IPS-20b (cell line): ENCODE data around the gene PCYOX1L.

ENCODE experiments used
- H3K27ac ChIP-seq: one replicate; pipeline ENCODE4 v1.5.1; 2013; ENCODE audit warnings: low read length
- H3K27me3 ChIP-seq: 2 replicates; pipeline ENCODE4 v1.6.1; 2013; ENCODE audit warnings: mild to moderate bottlenecking, low read length, inconsistent platforms; ENCODE audit not compliant: insufficient read depth
- H3K36me3 ChIP-seq: 2 replicates; pipeline ENCODE4 v1.6.1; 2013; ENCODE audit warnings: low read depth, mild to moderate bottlenecking, inconsistent platforms, low read length, moderate library complexity; ENCODE audit not compliant: insufficient read depth
- H3K4me1 ChIP-seq: 2 replicates; pipeline ENCODE4 v1.6.1; 2013; ENCODE audit warnings: mild to moderate bottlenecking, control low read depth, inconsistent platforms, low read length, moderate library complexity; ENCODE audit not compliant: insufficient read depth
- H3K4me3 ChIP-seq: 2 replicates; pipeline ENCODE4 v1.5.1; 2013; ENCODE audit warnings: mild to moderate bottlenecking, low read length, inconsistent platforms
- H3K9ac ChIP-seq: 2 replicates; pipeline ENCODE4 v1.6.1; 2013; ENCODE audit warnings: low read depth, mild to moderate bottlenecking, inconsistent platforms, low read length, moderate library complexity
- H3K9me3 ChIP-seq: 2 replicates; pipeline ENCODE4 v1.6.1; 2013; ENCODE audit warnings: mild to moderate bottlenecking, low read depth, low read length, inconsistent platforms; ENCODE audit not compliant: insufficient read depth

The PCYOX1L gene

GRCh38 chr5:149372076-149372795, 14.4 kb downstream of the PCYOX1L start:
- Histone ChIP-seq H3K27ac (no peak overlapping the region), H3K36me3 (0 out of 2 replicates have a peak, but pooled peaks cover 3% of the 10 kb centered on the region), H3K9me3 (no peaks in the 10 kb centered on the region), H3K4me1 (no peaks in the 10 kb centered on the region), H3K27me3 (no peaks in the 10 kb centered on the region), H3K4me3 (no peak overlapping the region), H3K9ac (no peak overlapping the region)

DNA sequence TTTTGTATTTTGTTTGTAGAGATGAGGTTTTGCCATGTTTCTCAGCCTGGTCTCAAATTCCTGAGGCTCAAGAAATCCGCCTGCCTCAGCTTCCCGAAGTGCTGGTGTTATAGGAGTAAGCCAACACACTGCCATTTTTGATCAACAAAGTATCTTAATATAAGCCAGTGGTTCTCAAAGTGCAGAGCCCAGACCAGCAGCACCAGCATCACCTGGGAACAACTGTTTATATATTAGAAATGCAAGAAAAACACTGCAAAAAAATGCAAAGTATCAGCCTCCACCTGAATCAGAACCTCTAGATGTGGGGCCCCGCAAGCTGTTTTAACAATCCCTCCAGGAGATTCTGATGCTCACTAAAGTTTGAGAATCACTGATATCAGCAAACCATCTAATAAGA, 15.1 kb downstream of the PCYOX1L start:
- no peak overlapping the region for H3K4me3 ChIP-seq
- no peaks in the 10 kb centered on the region for H3K4me1 ChIP-seq
- no peak overlapping the region for H3K27ac ChIP-seq
- H3K36me3 ChIP-seq, result 0 out of 2 replicates have a peak, but pooled peaks cover 3% of the 10 kb centered on the region
- H3K27me3 ChIP-seq, result no peaks in the 10 kb centered on the region
- no peaks in the 10 kb centered on the region for H3K9me3 ChIP-seq
- no peak overlapping the region for H3K9ac ChIP-seq

DNA sequence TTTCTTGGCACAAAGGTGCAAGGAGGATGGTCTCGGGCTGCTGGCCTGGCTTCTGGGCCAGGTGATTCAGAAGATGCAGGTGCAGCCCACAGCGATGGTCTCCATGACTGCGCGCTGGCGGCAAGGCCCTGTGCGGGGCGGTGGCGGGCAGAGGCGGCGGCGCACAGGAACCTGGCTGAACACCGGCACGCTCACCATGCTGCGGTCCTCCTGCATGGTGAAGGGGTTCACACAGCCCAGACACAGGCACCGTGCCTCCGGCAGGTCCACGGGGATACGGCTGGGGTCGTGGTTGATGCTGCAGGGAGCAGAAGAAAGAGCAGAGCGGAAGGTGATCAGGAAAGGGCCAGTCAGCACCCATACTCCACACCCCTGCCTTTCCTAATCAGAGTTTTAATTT, 16.5 kb downstream of the PCYOX1L start:
- no peaks in the 10 kb centered on the region for H3K36me3 ChIP-seq
- no peaks in the 10 kb centered on the region for H3K4me1 ChIP-seq
- no peak overlapping the region for H3K4me3 ChIP-seq
- H3K9me3 ChIP-seq, result no peaks in the 10 kb centered on the region
- H3K9ac ChIP-seq, result no peak overlapping the region
- no peaks in the 10 kb centered on the region for H3K27me3 ChIP-seq
- H3K27ac ChIP-seq, result no peak overlapping the region

DNA sequence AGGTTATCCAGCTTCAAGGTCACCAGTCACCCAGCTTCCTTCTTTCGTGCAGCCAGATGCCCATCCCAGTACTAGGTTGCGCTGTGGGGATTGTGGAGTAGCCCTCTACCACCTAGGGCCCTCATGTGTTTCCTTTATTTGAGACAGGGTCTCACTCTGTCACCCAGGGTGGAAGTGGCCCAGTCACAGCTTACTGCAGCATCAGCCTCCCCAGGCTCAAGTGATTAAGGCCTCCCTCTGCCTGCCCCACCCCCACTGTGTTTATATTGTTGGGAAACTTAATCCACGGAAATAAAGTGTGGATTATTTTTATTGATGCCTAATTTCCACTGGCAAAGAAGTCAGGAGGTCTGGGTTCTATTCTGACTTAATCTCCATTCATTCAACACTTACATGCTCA, 17.0 kb downstream of the PCYOX1L start:
- H3K9ac ChIP-seq, result no peak overlapping the region
- no peaks in the 10 kb centered on the region for H3K36me3 ChIP-seq
- H3K27ac ChIP-seq, result no peak overlapping the region
- no peaks in the 10 kb centered on the region for H3K9me3 ChIP-seq
- no peaks in the 10 kb centered on the region for H3K27me3 ChIP-seq
- H3K4me3 ChIP-seq, result no peak overlapping the region
- H3K4me1 ChIP-seq, result no peaks in the 10 kb centered on the region

- Histone ChIP-seq H3K27me3 (no peaks in the 10 kb centered on the region), H3K27ac (no peak overlapping the region), H3K9ac (no peak overlapping the region), H3K36me3 (no peaks in the 10 kb centered on the region), H3K4me3 (no peak overlapping the region), H3K9me3 (no peaks in the 10 kb centered on the region), H3K4me1 (no peaks in the 10 kb centered on the region)
These were observed 17.6 kb downstream of the PCYOX1L start for GRCh38 chr5:149375434-149375833.

- H3K9ac ChIP-seq, result no peak overlapping the region
- no peaks in the 10 kb centered on the region for H3K27me3 ChIP-seq
- no peaks in the 10 kb centered on the region for H3K4me1 ChIP-seq
- no peak overlapping the region for H3K27ac ChIP-seq
- no peaks in the 10 kb centered on the region for H3K9me3 ChIP-seq
- no peaks in the 10 kb centered on the region for H3K36me3 ChIP-seq
- no peak overlapping the region for H3K4me3 ChIP-seq
These were observed 18.3 kb downstream of the PCYOX1L start for GRCh38 chr5:149376104-149376503.

DNA sequence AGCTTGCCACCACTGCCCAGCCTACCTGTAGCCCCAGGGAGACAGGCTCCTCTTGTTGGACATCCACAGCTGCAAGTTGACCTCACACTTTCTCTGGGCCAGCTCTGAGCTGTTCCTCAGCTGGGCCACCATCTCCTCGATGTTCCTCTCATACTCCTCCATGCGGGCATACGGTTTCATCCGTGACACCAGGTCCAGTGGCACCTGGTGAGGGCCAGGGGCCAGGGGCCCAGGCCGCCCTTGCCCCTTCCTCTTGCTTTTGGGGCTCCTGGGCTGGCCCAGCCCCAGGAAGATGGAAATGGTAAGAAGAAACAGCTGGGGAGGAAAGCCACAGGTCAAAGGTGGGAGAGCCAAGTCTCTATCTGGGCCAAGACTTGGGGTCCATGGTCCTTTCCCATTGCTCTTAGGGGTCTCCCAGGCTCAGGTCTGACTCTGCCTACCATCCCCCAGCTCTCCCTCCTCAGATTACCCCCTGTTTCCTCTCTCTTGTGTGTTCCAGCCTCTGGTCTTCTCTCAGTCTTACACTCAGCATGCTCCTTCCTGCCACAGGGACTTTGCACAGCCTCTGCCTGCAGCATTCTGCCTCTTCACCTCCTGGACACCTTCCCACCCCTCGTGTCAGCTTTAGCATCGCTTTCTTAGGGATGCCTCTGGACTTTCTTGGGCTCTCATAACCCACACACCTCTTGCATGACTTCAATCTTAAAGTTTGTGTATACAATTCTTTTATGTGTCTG, 19.0 kb downstream of the PCYOX1L start:
- Histone ChIP-seq H3K4me3 (no peak overlapping the region), H3K4me1 (no peaks in the 10 kb centered on the region), H3K27me3 (no peaks in the 10 kb centered on the region), H3K9me3 (no peaks in the 10 kb centered on the region), H3K27ac (no peak overlapping the region), H3K9ac (no peak overlapping the region), H3K36me3 (no peaks in the 10 kb centered on the region)

GRCh38 chr5:149378241-149378820, 20.5 kb downstream of the PCYOX1L start:
- no peaks in the 10 kb centered on the region for H3K4me1 ChIP-seq
- H3K27ac ChIP-seq, result no peak overlapping the region
- no peaks in the 10 kb centered on the region for H3K9me3 ChIP-seq
- no peaks in the 10 kb centered on the region for H3K27me3 ChIP-seq
- no peak overlapping the region for H3K4me3 ChIP-seq
- H3K9ac ChIP-seq, result no peak overlapping the region
- no peaks in the 10 kb centered on the region for H3K36me3 ChIP-seq

DNA sequence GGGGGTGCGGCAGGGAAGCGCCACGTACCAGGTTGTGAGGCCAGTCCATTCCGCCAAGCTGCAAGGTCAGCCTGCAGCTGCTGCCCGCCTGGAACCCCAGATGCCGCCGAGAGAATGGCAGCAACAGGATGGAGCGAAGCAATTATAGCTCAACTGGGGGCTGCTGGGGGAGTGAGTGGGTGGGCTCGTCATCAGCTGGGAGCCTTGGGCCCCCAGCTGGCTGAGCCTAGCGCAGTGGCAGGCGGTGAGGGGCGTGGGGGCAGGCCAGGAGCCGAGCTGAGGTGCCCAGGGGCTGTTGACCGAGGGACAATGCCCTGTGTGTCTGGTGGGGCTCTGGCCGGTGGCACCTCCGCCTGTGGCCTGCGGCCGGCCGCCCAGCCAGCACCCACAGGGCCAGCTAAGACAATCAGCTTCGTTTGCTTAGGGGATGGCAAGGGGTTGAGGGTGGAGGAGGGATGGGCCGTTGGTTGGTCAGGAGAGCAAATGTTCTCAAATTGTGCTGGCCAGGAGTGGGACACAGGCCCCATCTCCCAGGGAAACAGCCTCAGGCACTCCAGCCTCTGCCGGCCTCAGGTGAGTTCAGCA, 21.4 kb downstream of the PCYOX1L start, which contains the start of gene IL17B:
Gene IL17B (minus strand): TSS at position 116 of the 585 bp plus-strand sequence. CDS start 67 bp downstream, at position 49.
- H3K27ac ChIP-seq, result no peak within 1 kb of the TSS
- H3K36me3 ChIP-seq, result no peaks in the 10 kb centered on the region
- no peaks in the 10 kb centered on the region for H3K27me3 ChIP-seq
- no peaks in the 10 kb centered on the region for H3K4me1 ChIP-seq
- H3K4me3 ChIP-seq, result no peak within 1 kb of the TSS
- no peaks in the 10 kb centered on the region for H3K9me3 ChIP-seq
- H3K9ac ChIP-seq, result no peak within 1 kb of the TSS

DNA sequence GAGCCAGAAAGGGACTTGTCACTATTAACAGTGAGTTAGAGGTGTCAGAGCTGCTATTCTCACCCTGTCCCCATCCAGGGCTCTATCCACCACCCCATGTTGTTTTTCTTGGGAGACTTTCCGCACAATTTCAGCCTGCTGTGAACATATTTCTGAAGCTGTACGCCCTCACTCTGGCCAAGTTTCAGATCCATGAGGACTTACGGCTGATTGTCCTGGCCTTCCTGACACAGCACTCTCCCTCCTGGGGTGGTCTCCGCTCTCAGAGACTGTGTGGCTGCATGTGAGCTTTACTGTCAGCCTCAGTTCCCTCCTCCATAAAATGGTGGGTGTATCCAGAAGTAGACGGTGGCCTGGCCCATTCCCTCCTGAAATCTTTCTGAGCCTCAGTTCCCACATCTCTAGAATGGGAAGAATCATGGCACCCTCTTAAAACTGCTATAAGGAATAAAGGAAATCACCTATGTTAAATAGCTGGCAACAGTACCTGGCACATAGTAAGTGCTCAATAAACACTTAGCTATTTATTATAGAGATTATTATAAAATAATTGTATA, 22.1 kb downstream of the PCYOX1L start:
- no peak overlapping the region for H3K27ac ChIP-seq
- no peak overlapping the region for H3K9ac ChIP-seq
- no peaks in the 10 kb centered on the region for H3K9me3 ChIP-seq
- no peaks in the 10 kb centered on the region for H3K36me3 ChIP-seq
- no peaks in the 10 kb centered on the region for H3K4me1 ChIP-seq
- H3K4me3 ChIP-seq, result no peak overlapping the region
- no peaks in the 10 kb centered on the region for H3K27me3 ChIP-seq

GRCh38 chr5:149380466-149381121, 22.7 kb downstream of the PCYOX1L start:
- no peak overlapping the region for H3K4me3 ChIP-seq
- H3K9ac ChIP-seq, result no peak overlapping the region
- no peaks in the 10 kb centered on the region for H3K27me3 ChIP-seq
- no peaks in the 10 kb centered on the region for H3K9me3 ChIP-seq
- no peaks in the 10 kb centered on the region for H3K36me3 ChIP-seq
- H3K27ac ChIP-seq, result no peak overlapping the region
- no peaks in the 10 kb centered on the region for H3K4me1 ChIP-seq
